Stimulated activated naive CD4-positive, alpha-beta T cell treated with Interleukin-2 at 50 U/mL for 16 hours (primary cell): Measurements from ENCODE around the gene MAP3K2.
"Not testable (repeated sequence)": the region's sequence is repeated elsewhere in the genome, so short reads cannot be mapped to it uniquely, and the experiment has no call there.

Experiments
- DNase-seq: peaks from one replicate; lab custom pipeline; 2025; lab: John Stamatoyannopoulos, UW

The MAP3K2 gene

GRCh38 chr2:127420039-127420864, 32.5 kb upstream of the MAP3K2 start:
- DNase-seq = no peak

- DNase-seq = no peak
Observed at GRCh38 chr2:127419448-127420038, 31.8 kb upstream of the MAP3K2 start.

- DNase-seq = no peak
Observed at GRCh38 chr2:127419112-127419430, 31.3 kb upstream of the MAP3K2 start.

GRCh38 chr2:127418300-127419111, 30.7 kb upstream of the MAP3K2 start, which contains the start of gene PROC:
Gene PROC, plus strand, starts transcription at chr2:127418427. Its CDS starts 1,516 bp downstream, at chr2:127419943.
- no peak for DNase-seq

- DNase-seq = no peak
Observed at GRCh38 chr2:127417406-127417805, 29.6 kb upstream of the MAP3K2 start.

- DNase-seq = no peak
Observed at GRCh38 chr2:127416506-127417001, 28.8 kb upstream of the MAP3K2 start.

- peak; percentile 76 for DNase-seq
Observed at GRCh38 chr2:127415593-127416505, 28.1 kb upstream of the MAP3K2 start.

GRCh38 chr2:127414638-127415592, 27.1 kb upstream of the MAP3K2 start:
- no peak for DNase-seq

GRCh38 chr2:127413782-127414637, 26.2 kb upstream of the MAP3K2 start:
- DNase-seq = no peak

GRCh38 chr2:127413200-127413599, 25.4 kb upstream of the MAP3K2 start:
- DNase-seq = no peak

GRCh38 chr2:127411653-127412369, 24.0 kb upstream of the MAP3K2 start:
- DNase-seq = no peak

GRCh38 chr2:127410871-127411652, 23.3 kb upstream of the MAP3K2 start:
- DNase-seq = no peak

- not testable (repeated sequence) for DNase-seq
Observed at GRCh38 chr2:127409716-127410115, 21.9 kb upstream of the MAP3K2 start.

- no peak for DNase-seq
Observed at GRCh38 chr2:127408807-127409099, 21.0 kb upstream of the MAP3K2 start.

GRCh38 chr2:127408004-127408806, 20.4 kb upstream of the MAP3K2 start:
- peak; percentile 87 for DNase-seq

GRCh38 chr2:127407661-127408003, 19.9 kb upstream of the MAP3K2 start:
- no peak for DNase-seq

- no peak for DNase-seq
Observed at GRCh38 chr2:127407091-127407490, 19.3 kb upstream of the MAP3K2 start.
